Middle frontal gyrus (tissue), 1 donor: Measurements from ENCODE around the gene THAP4.

Experiments used
- DNase-seq: peaks from one replicate; pipeline ENCODE4 v3.0.0-alpha.2; 2015; ENCODE audit warnings: low spot score; ENCODE audit errors: extremely low spot score

THAP4 gene

GRCh38 chr2:241550616-241551580 is 86.1 kb downstream of the THAP4 start:
- no peak for DNase-seq

GRCh38 chr2:241548451-241548835 is 88.5 kb downstream of the THAP4 start:
- no peak for DNase-seq

GRCh38 chr2:241547781-241548450 is 89.0 kb downstream of the THAP4 start:
- no peak for DNase-seq

- DNase-seq = no peak
Measured at GRCh38 chr2:241546771-241547498, 90.0 kb downstream of the THAP4 start.

- DNase-seq = no peak
Measured at GRCh38 chr2:241545523-241546473, 91.2 kb downstream of the THAP4 start.

- no peak for DNase-seq
Measured at GRCh38 chr2:241545106-241545505, 91.9 kb downstream of the THAP4 start.

- DNase-seq = no peak
Measured at GRCh38 chr2:241542278-241542605, 94.7 kb downstream of the THAP4 start.

- no peak for DNase-seq
Measured at GRCh38 chr2:241541564-241542277, 95.2 kb downstream of the THAP4 start.

GRCh38 chr2:241540771-241541561 is 96.0 kb downstream of the THAP4 start:
- DNase-seq = no peak

GRCh38 chr2:241540401-241540770 is 96.6 kb downstream of the THAP4 start:
- DNase-seq = no peak

GRCh38 chr2:241539616-241540374 is 97.2 kb downstream of the THAP4 start:
- no peak for DNase-seq

- DNase-seq = no peak
Measured at GRCh38 chr2:241538838-241539615, 97.9 kb downstream of the THAP4 start.

- DNase-seq = no peak
Measured at GRCh38 chr2:241535871-241536655, 100.9 kb downstream of the THAP4 start.

- DNase-seq = no peak
Measured at GRCh38 chr2:241534701-241535375, 102.1 kb downstream of the THAP4 start.
